ENCODE measurements around the gene SLC38A11.

DNA sequence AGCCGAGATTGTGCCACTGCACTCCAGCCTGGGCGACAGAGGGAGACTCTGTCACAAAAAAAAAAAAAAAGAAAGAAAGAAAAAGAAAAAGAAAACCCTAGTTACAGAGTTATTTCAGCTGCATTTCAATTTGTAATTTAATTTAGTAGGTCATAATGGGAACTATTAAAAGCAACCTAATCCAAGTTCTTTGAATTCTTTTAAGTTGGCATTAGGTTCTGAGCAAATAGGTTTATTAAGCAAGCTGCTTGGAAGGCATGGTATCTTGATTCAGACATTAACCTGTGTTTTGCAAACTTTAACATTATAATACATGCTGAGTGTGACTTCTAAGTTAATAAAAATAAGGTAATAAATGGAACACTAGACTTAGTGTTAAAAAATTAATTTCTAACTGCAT, 83.9 kb downstream of the SLC38A11 start:
- TF ChIP-seq, protein P1, sequence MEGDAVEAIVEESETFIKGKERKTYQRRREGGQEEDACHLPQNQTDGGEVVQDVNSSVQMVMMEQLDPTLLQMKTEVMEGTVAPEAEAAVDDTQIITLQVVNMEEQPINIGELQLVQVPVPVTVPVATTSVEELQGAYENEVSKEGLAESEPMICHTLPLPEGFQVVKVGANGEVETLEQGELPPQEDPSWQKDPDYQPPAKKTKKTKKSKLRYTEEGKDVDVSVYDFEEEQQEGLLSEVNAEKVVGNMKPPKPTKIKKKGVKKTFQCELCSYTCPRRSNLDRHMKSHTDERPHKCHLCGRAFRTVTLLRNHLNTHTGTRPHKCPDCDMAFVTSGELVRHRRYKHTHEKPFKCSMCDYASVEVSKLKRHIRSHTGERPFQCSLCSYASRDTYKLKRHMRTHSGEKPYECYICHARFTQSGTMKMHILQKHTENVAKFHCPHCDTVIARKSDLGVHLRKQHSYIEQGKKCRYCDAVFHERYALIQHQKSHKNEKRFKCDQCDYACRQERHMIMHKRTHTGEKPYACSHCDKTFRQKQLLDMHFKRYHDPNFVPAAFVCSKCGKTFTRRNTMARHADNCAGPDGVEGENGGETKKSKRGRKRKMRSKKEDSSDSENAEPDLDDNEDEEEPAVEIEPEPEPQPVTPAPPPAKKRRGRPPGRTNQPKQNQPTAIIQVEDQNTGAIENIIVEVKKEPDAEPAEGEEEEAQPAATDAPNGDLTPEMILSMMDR (conservative IDR thresholded peaks at IDR 0.05) = no peak
- TF ChIP-seq EZH2 (IDR thresholded peaks at IDR 0.05; ENCODE audit: low read depth) = no peak

All from PC-9 (cell line).